Activated CD8-positive, alpha-beta memory T cell treated with anti-CD3 and anti-CD28 coated beads for 1 hour (primary cell): Measurements from ENCODE around the gene PIRT.
A peak's percentile ranks its signal among the peaks of the same experiment; 100 is the strongest.
"Not testable (repeated sequence)": the region's sequence is repeated elsewhere in the genome, so short reads cannot be mapped to it uniquely, and the experiment has no call there.

Experiments
- DNase-seq, 2 donors: peaks; one replicate each; pipeline ENCODE4 v3.0.0-alpha.2; 2020; ENCODE audit warnings: low read depth in 1 of 2; ENCODE audit errors: extremely low read depth in 1 of 2

The PIRT gene

GRCh38 chr17:10837921-10838320 lies at the start of gene PIRT:
PIRT (minus strand) TSS chr17:10838087; CDS start chr17:10825645, 12,442 bp downstream.
- no peak for DNase-seq

GRCh38 chr17:10881959-10882358 lies 44.1 kb upstream of the PIRT start:
- no peak for DNase-seq

GRCh38 chr17:10879190-10879836 lies 41.4 kb upstream of the PIRT start:
- no peak for DNase-seq

DNA sequence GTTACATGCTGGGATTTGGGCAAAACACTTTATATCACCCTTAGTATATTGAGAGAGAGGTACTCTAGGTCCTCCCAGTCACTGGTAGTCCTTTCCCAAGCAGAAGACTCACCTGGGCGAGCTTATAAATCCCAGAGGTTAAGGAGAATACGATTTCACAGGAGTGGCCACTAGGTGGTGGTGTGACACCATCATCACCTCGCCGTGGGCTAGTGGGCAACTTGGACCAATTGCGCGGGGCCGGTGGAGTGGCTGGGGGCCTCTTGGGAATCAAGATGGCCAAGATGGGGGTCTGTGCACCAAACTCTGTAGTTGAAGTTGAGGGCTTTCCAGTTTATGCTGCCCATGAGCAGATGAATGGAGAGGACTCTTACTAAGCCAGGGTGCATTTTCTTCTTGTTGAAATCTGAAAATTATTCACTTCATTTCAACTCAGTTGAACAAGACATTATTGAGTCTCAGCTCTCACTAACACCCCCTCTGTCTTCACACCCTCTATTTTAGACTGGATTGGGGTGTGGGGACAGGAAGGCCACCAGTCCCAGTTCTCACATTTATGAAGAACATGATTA lies 38.2 kb upstream of the PIRT start:
- DNase-seq, result no peak

- no peak for DNase-seq
Observed at GRCh38 chr17:10875430-10875851, 37.6 kb upstream of the PIRT start.

DNA sequence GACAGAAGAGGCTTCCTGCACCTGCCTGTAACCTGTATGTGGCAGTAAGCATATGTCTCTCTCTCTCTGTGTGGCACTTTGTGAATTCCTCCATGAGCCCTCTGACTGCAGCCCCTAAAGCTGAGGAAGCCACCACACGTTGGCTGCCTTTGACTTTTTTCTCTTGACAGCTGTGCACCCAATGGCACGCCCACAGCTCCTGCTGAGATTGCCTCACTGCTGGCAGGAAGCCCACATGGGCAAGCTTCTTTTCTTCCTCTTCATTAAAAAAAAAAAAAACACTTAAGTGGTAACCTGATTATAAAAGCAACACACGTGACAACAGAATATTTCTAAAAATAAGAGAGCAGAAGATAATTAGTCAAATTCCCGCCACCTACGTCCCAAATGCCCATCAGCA lies 34.0 kb upstream of the PIRT start:
- no peak for DNase-seq

GRCh38 chr17:10870336-10871050 lies 32.6 kb upstream of the PIRT start:
- DNase-seq, result no peak

DNA sequence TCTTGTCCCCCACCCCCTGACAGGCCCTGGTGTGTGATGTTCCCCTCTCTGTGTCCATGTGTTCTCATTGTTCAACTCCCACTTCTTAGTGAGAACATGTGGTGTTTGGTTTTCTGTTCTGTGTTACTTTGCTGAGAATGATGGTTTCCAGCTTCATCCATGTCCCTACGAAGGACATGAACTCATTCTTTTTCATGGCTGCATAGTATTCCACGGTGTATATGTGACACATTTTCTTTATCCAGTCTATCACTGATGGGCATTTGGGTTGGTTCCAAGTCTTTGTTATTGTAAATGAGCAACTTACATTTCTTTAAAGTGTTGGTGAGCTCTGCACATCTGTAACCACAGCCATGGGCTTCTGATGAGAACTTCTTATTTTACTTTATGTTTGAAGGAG lies 30.9 kb upstream of the PIRT start:
- not testable (repeated sequence) for DNase-seq

DNA sequence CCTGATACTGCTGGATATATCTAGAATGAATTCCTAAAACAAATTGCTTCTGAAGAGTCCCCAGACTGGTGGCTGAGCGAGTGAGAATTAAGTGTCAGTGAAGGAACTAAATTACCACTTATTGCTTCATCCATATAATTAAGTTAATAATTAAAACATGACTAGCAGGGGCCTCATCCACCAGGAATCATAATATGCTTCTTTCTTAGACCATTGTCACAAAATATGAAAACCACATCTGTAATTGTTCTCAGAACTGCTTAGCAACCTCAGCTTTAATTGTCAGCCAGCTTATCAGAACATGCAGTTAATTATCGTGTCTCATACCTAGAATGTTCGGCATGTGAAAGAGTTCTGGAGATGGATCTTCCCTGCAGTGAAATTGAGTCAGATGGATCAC lies 21.2 kb upstream of the PIRT start:
- no peak for DNase-seq

DNA sequence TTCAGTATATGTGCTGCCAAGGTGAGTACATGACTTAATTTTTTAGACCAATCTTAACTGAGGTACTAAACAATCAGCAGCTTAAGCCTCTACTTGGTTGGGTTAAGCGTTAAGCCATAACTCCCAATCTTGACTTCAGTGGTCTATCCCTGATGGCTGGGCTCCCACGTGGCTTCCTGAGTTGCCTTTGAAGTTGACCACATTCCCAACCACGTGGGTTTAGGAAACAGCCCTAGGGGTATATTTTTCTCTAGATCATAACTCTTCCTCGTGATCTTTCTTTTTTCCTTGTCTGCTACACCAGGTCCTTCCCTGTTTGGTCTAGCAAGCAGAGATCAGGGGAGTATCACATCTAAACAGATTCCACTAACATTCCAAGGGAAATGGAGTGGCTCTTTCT lies 20.1 kb upstream of the PIRT start:
- no peak for DNase-seq

GRCh38 chr17:10846636-10847035 lies 8.7 kb upstream of the PIRT start:
- not testable (repeated sequence) for DNase-seq

GRCh38 chr17:10845388-10845751 lies 7.5 kb upstream of the PIRT start:
- no peak for DNase-seq

- DNase-seq, result peak; percentile 19 to 56
Observed at GRCh38 chr17:10844621-10845387, 6.9 kb upstream of the PIRT start.

DNA sequence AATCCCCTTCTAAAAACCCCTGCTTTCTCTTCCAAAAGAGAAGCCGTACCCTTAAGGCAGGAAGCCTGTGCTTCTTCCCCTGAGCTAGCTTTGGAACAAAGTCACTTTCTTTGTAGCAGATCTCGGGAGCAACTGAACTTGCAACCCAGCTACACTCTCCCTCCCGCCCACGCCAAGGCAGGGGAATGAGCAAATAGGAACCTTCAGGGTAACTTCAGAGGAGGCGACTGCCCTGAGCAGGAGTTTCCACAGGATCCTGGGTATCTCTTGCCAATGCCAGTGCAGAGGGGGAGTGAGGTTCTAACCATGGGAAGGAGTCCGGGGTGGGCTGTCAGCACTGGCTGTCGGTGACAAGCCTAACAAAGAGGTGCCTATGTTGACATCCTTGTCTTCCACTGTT lies 5.9 kb upstream of the PIRT start:
- DNase-seq, result no peak

DNA sequence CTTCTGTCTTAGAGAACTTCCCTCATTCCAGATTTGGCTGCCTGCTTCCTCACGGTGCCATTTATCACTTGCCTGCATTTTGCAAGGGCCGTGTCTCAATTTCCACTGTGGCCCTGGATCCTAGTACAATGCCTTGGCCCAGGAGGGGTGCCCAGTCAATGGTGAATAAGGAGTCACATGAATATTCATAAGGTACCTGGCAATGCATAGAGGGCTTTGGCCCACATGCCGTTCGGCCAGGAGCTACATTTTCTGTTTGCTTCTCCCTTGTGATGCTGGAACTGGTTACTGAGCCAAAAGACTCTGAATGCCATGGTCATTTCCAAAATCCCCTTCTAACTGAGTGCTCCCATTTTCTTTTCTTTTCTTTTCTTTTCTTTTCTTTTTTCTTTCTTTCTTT lies 4.8 kb upstream of the PIRT start:
- no peak for DNase-seq

GRCh38 chr17:10838682-10839081 lies 795 bp upstream of the PIRT start:
- DNase-seq, result no peak

DNA sequence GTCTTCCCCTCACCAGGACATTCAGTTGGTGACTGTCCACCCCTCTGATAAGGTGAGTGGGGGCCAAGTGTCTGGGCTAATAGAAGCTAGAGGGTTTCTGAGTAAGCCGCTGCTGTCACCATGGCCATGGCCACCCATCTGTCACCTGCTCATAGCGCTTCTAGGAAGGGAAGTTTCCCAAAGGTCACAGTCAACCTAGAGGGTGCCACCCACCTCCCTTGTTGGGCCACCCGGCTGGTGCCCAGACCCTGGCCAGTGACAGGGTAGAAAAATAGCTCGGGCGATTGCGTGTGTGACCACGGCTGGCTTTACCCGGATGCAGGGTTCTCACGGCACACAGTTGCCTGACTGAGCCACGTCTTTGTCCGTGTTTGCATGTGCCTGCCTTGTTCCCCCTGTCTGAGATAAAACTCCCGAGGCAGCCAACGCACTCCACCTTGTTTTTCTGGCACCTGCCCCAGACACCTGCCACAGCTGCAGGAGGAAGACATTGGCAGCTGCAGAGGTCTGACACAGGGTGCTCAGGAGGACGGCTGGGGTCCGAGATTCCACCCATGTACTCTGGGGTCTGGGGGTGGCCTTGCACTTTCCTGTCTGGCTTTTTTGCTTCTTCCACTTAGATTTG lies 809 bp downstream of the PIRT start:
- DNase-seq, result no peak

DNA sequence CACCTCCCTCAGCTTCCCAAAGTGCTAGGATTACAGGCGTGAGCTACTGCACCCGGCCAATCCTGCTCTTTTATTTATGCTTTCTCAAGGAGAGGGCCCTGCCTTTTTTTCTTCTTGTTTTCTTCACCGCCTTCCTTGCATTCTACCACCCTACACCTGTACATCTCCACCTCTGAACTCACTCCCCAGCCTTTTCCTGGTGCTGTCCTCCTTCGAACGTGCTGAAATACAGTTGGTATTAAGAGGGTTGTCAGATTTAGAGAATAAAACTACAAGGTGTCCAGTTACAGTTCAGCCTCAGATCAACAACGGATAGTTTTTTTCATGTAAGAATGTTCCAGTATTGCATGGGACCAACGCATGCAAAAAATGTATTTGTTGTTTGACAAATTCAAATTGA lies 1.7 kb downstream of the PIRT start:
- DNase-seq, result no peak

DNA sequence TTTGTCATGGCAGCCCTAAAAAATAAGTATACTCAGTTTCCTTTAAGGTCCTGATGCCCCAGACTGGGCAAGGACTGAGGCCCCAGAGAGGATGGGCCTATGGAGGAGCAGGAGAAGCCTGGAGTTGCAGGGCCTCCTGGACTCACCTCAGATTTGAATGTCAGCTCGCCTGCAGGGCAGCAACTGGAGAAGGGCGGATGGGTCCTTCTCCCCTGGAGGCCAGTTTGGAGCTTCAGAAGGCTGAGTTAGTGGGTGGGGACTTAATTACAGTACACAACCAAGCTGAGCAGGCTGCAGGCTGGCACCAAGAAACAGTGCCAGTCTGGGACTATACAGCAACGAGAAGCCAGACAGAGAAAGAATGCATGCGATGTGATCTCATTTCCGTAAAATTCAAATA lies 6.2 kb downstream of the PIRT start:
- no peak for DNase-seq

DNA sequence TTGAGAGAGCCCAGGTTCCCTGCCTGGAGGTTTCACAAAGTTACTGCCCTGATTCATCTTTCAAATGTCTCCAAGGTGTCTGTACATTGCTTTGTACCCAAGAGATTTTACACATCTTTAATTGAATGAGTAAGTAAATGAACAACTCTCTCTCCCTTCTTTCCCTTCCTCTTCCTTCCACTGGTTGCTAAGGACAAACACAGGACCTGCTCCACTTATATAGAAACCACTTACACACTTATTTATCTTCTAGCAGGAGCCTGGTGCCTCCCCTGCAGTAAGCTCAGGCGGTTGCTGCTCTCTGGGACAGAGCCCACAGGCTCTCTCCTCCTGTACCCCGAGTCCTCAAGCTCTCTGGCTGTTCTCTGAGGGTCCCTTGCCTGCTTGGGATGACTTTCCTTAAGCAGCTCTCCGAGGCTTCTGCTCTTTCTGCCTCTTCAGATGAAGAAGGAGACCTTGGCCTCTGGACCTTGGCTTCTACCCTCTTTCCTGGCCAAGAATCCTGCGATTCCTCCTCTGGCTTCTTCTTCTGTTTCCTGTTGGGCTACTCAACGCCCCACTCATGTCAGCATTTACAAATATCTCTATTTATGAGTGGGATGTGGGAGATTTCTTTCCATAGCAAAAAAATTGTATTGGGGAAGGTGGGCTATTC lies 9.9 kb downstream of the PIRT start:
- no peak for DNase-seq

GRCh38 chr17:10824874-10825273 lies 13.0 kb downstream of the PIRT start:
- DNase-seq, result no peak
